Cardiac fibroblast (primary cell): ENCODE results near the gene CERK.

Source experiments
- DNase-seq, 2 donors: peaks; one replicate each; pipeline versions ENCODE4 v3.0.0 to v3.0.0-alpha.2; 2010; ENCODE audit warnings: low read depth in 2 of 2
- H3K4me3 ChIP-seq, 2 donors: replicated peaks in 1 of 2; 1 replicate in 1 of 2; 2 replicates in 1 of 2; pipeline ENCODE4 v1.5.1; 2011; ENCODE audit warnings: low read depth in 2 of 2, low read length in 2 of 2, mild to moderate bottlenecking in 2 of 2, moderate library complexity in 1 of 2
- CTCF ChIP-seq: IDR thresholded peaks from one replicate; pipeline ENCODE4 v1.5.1; 2011; ENCODE audit warnings: low read depth, mild to moderate bottlenecking, low read length, inconsistent platforms

Gene CERK

GRCh38 chr22:46777609-46777970 is 39.5 kb upstream of the CERK start:
- H3K4me3 ChIP-seq, result no peak overlapping the region
- no peak for TF ChIP-seq CTCF
- DNase-seq, result no peak

DNA sequence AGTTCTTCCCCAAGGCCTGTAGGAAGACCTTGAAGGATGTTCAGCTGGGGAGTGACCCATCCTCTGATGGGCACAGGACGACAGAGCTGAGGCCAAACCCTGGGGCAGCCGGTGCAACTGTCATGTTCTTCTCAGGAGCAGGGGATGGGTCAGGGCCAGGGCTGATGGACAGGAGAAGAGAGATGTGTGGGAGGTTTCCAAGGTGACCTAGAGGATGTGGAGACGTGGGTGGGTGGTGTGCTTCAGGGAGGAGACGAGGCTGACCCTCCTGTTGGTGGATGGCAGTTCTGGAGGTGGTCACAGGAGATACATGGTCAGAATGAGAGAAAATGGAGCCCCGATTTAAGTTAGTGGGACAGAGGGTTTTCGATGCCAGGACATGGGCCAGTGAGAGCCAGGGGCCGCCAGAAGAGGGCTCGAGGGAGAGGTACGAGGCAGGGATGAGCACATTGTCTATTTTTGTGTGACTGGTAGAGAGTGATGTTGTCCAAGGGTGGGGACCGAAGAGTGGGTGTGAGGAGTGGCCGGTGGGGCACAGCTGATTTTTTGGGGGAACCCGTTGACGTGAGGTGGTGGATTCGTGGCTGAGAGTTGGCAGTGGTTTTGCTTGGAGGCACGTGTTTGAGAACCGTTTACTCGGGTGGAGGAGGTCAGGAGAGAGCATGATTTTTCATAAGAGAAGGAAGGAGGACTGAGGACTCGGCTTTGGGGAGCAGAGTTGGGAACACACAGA is 39.0 kb upstream of the CERK start:
- DNase-seq, result no peak
- no peak for TF ChIP-seq CTCF
- no peak overlapping the region for H3K4me3 ChIP-seq

DNA sequence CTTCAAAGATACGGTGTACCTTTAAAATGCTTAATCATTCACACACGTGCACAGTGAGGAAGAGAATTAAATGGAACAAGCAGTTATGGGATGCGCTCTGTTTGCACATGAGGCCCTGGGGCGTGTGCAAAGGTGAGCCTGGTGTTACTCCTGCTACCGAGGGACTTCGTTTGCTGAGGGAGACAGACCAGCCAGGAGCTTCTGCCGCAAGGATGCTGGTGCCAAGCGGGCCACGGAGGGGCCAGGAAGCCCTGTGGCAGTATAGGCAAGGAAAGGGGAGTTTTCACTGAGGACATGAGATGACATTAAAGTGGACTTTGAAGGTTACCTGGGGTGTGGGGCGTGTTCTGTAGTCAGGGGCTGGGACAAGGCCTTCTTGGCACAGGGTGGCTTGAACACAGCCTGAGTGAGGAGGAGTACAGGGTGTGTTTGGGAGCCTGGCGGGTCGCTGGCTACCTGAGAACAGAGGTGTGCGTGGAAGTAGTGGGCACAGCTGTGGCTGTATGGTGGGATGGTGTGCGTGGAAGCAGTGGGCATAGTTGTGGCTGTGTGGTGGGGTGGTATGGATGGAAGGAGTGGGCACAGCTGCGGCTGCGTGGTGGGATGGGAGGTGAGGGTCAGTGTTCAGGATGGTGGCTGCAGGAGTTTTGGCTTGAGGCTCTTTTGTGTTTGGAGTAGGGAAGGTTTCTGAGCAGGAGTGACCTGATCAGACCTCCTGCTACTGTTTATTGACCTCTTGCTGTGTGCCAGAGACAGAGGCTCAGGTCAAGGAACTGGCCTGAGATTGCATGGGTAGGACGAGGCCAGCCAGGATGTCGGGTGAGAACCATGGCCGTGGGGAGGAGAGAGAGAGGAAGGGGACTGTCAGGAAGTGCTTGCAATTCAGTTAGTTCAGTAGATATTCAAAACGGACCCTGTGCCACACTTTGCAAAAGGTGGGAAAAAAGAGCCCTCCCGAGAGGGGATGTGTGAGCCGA is 38.1 kb upstream of the CERK start:
- DNase-seq, result no peak
- no peak for TF ChIP-seq CTCF
- no peak overlapping the region for H3K4me3 ChIP-seq

DNA sequence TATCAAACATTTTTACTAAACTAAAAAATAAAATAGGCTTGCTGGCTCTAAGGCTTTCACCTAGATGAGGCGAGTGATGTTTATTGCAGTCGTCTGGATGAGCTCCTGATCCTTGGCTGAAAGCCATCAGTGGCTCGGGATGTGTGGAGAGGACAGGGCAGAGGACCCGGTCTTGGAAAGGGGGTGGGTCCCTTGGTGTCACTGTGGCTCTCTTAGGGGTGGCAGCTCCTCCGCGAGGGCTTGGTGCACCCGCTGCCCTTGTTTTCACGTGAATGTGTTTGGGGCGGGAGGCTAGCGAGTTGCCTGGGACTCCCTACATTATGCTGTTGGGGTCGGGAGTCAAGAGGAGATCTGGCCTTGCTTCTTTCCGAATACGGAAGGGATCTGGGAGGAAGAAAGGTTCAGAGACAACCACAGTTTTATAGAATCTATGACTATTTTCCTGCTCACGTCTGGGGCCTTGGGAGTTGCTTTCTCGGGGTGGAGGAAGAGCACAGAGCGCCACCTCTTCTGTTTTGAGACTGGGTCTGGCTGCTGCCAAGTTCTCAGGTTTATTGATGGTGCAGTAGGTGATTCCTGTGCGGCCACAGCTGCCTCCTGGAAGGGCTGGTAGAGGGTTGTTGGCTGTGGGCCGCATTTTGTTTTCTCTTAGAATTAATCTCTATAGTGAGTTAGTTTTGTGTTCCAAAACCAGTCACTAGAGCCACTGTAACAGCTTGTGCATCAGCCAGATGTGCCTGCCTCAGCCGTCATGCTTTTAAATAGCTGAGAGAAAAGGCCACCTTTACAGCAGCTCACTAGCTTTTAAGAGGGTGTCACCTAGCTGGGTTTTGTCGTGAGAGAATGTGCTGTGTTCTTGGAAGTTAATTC is 37.2 kb upstream of the CERK start:
- DNase-seq, result no peak
- H3K4me3 ChIP-seq, result no peak overlapping the region

DNA sequence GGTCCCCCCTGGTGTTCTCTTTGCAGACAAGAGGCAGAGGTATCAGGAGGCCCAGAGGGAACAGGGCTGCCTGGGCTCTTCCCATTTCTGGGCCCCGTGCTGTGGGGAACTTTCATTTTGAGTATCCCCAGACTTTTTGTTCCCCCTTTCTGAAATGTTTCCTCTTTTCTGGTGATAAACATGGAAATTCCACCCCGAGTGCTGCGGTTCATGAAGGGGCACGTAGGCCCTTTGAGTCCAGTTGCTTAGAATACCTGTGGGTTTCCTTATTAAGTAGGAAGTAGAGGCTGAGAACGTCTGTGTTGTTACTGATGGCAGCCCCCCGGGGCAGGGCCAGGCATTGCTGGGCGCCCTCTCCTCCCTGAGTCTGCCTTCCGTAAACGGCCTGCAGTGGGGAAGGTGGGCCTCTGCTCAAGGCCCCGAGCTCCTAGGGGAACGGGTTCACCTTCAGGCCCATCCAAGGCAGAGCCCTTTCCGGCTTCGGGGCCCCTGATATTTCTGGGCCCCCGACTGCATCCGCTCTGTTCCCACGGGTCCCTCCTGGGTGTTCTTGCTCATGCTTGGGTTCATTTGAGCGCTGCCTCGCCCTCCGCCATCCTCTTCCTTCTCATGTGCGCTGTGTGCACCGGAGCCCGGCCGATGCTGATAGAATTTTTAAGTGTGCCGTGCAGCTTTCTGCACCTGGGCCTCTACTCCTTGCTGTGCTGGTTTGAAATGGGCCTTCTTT is 36.4 kb upstream of the CERK start:
- DNase-seq, result no peak
- no peak overlapping the region for H3K4me3 ChIP-seq
- no peak for TF ChIP-seq CTCF

More for the DNA sequence above, 37.2 kb upstream of the CERK start:
- no peak for TF ChIP-seq CTCF

DNA sequence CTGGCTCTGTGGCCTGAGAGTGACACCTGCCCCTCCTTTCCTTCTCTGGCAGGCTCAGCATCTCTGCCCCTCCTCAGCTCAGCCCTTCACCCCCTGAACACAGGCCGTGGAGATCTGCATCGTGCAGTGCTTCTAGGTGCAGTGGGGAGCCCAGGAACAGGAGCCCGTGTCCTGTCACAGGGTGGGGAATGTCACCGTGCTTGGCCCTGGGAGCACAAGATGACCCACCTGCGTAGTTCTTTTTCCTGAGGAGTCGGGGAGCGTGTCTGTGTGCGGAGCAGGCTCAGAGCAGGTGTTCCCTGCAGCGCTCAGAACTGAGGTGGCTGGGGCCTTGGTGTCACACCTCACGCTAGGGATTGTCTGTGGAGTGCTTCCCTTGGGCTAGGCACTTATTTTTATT is 35.0 kb upstream of the CERK start:
- DNase-seq, result no peak
- H3K4me3 ChIP-seq, result no peak overlapping the region
- no peak for TF ChIP-seq CTCF
